Smooth muscle cell (in vitro differentiated cells): ENCODE measurements around the gene DISP2. TPM values are rescaled to one million over a fixed set of nuclear protein-coding genes. Genes with fewer than 3 reads are reported as not detected.

Experiments
- DNase-seq: peaks from one replicate; lab custom pipeline; 2025; ENCODE audit not compliant: unreplicated experiment; lab: John Stamatoyannopoulos, UW
- H2AFZ ChIP-seq: fragments of 200-600 bp; sonication (generic); 2 replicates; pipeline ENCODE4 v1.6.0; 2016; ENCODE audit warnings: antibody characterized with exemption, low read depth, mild to moderate bottlenecking
- H3F3A ChIP-seq: fragments of 200-600 bp; sonication (generic); 2 replicates; pipeline ENCODE4 v1.6.0; 2017; ENCODE audit warnings: antibody characterized with exemption, low read depth
- H3K27ac ChIP-seq: fragments of 200-600 bp; sonication (generic); 2 replicates; pipeline ENCODE4 v1.5.1; 2016; ENCODE audit warnings: low read depth, mild to moderate bottlenecking
- H3K27me3 ChIP-seq: fragments of 200-600 bp; sonication (generic); 2 replicates; pipeline ENCODE4 v1.6.1; 2016; ENCODE audit warnings: low read depth, mild to moderate bottlenecking
- H3K36me3 ChIP-seq: fragments of 200-600 bp; sonication (generic); 2 replicates; pipeline ENCODE4 v1.5.1; 2016; ENCODE audit warnings: low read depth
- H3K4me1 ChIP-seq: fragments of 200-600 bp; sonication (generic); 2 replicates; pipeline ENCODE4 v1.5.1; 2016; ENCODE audit warnings: low read depth
- H3K4me2 ChIP-seq: fragments of 200-600 bp; sonication (generic); 2 replicates; pipeline ENCODE4 v1.6.0; 2016; ENCODE audit warnings: mild to moderate bottlenecking
- H3K4me3 ChIP-seq: fragments of 200-600 bp; sonication (generic); 2 replicates; pipeline ENCODE4 v1.5.1; 2016; ENCODE audit warnings: mild to moderate bottlenecking
- H3K79me2 ChIP-seq: fragments of 200-600 bp; sonication (generic); 2 replicates; pipeline ENCODE4 v1.6.0; 2016; ENCODE audit warnings: low read depth, mild to moderate bottlenecking
- H3K9ac ChIP-seq: fragments of 200-600 bp; sonication (generic); 2 replicates; pipeline ENCODE4 v1.6.0; 2016; ENCODE audit warnings: low read depth
- H3K9me3 ChIP-seq: fragments of 200-600 bp; sonication (generic); replicated peaks from 2 replicates; pipeline ENCODE4 v1.5.1; 2016; ENCODE audit warnings: low read depth
- H4K20me1 ChIP-seq: fragments of 200-600 bp; sonication (generic); 2 replicates; pipeline ENCODE4 v1.6.0; 2016; ENCODE audit warnings: low read depth
- WGBS: methylation state at CpG from one replicate; pipeline ENCODE4 v1.1.7; 2016; ENCODE audit warnings: low lambda C conversion rate; 5-methylcytosine and 5-hydroxymethylcytosine counted together
- polyA plus RNA-seq: library from polyadenylated mRNA; unstranded; fragments of >200 nt; fragmentation: Nextera tagmentation; extraction: Ambion mirVana; gene quantifications from 2 replicates; pipeline ENCODE4 v1.2.1, GENCODE V29; 2016
- total RNA-seq: library from RNA; depleted of rRNA; stranded (reverse); fragments of >200 nt; gene quantifications from 2 replicates; pipeline ENCODE4 v1.2.3, GENCODE V29; 2014
- TF ChIP-seq, protein P1 (sequence below): fragments of 200-600 bp; sonication (generic); IDR thresholded peaks from 2 replicates; pipeline ENCODE4 v1.5.1; 2017; ENCODE audit warnings: borderline replicate concordance, mild to moderate bottlenecking, antibody characterized with exemption; ENCODE audit not compliant: insufficient read depth, poor library complexity, severe bottlenecking

The DISP2 gene
- total and polyA plus RNA-seq, 2 experiments from 2014 or later = 0.46 to 0.58 TPM

DNA sequence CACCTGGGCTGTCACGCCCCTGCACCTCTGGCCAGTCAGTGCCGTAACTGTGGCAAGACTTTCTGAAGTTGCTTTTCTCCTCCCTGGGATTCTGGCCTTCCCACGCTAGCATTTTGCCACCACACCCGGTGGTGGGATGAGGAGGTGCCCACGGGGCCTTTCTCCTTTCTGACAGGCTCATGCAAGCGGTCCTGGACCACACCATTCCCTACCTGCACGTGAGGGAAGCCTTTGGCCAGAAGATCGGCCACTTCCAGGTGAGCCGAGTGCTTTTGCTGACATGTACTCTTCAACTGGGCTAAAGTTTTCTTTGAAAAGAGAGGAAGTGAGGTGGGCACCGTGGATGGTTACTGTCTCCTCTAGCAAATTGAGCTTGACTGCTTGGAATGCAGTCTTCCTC is 57.2 kb downstream of the DISP2 start:
- H4K20me1 ChIP-seq = no peaks in the 10 kb centered on the region
- H3K27me3 ChIP-seq = no peaks in the 10 kb centered on the region
- H3K4me3 ChIP-seq = no peak overlapping the region
- no peak overlapping the region for H2AFZ ChIP-seq
- DNase-seq = no peak
- no peaks in the 10 kb centered on the region for H3K4me1 ChIP-seq
- H3K27ac ChIP-seq = no peak overlapping the region
- H3K36me3 ChIP-seq = peaks cover 4% of the 10 kb centered on the region
- no peaks in the 10 kb centered on the region for H3K79me2 ChIP-seq
- H3K9ac ChIP-seq = no peak overlapping the region
- H3K9me3 ChIP-seq = no peaks in the 10 kb centered on the region
- H3F3A ChIP-seq = no peaks in the 10 kb centered on the region
- H3K4me2 ChIP-seq = no peak overlapping the region
- WGBS = 93% methylated on average over 10 of the region's 10 CpGs
- TF ChIP-seq, protein P1, sequence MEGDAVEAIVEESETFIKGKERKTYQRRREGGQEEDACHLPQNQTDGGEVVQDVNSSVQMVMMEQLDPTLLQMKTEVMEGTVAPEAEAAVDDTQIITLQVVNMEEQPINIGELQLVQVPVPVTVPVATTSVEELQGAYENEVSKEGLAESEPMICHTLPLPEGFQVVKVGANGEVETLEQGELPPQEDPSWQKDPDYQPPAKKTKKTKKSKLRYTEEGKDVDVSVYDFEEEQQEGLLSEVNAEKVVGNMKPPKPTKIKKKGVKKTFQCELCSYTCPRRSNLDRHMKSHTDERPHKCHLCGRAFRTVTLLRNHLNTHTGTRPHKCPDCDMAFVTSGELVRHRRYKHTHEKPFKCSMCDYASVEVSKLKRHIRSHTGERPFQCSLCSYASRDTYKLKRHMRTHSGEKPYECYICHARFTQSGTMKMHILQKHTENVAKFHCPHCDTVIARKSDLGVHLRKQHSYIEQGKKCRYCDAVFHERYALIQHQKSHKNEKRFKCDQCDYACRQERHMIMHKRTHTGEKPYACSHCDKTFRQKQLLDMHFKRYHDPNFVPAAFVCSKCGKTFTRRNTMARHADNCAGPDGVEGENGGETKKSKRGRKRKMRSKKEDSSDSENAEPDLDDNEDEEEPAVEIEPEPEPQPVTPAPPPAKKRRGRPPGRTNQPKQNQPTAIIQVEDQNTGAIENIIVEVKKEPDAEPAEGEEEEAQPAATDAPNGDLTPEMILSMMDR = no peak

DNA sequence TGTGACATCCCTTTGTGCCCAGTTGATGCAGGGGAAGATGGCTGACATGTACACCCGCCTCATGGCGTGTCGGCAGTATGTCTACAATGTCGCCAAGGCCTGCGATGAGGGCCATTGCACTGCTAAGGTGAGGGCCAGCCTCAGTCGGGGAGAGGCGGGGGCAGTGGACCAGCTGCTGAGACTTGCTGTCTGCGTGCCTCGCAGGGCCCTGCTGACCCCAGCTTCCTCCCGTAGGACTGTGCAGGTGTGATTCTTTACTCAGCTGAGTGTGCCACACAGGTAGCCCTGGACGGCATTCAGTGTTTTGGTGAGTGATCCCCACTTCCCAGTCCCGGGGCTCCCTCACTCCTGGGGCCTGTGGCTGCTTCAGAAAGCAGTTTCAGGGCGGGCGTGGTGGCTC is 58.0 kb downstream of the DISP2 start:
- no peaks in the 10 kb centered on the region for H3K4me1 ChIP-seq
- TF ChIP-seq, protein P1 = no peak
- no peak overlapping the region for H3K27ac ChIP-seq
- no peak for DNase-seq
- H3K79me2 ChIP-seq = no peaks in the 10 kb centered on the region
- no peak overlapping the region for H2AFZ ChIP-seq
- no peak overlapping the region for H3K4me2 ChIP-seq
- H3K4me3 ChIP-seq = no peak overlapping the region
- WGBS = 96% methylated on average over 14 of the region's 14 CpGs
- no peaks in the 10 kb centered on the region for H3K9me3 ChIP-seq
- no peaks in the 10 kb centered on the region for H4K20me1 ChIP-seq
- H3F3A ChIP-seq = no peaks in the 10 kb centered on the region
- peaks cover 4% of the 10 kb centered on the region for H3K36me3 ChIP-seq
- H3K9ac ChIP-seq = no peak overlapping the region
- no peaks in the 10 kb centered on the region for H3K27me3 ChIP-seq

DNA sequence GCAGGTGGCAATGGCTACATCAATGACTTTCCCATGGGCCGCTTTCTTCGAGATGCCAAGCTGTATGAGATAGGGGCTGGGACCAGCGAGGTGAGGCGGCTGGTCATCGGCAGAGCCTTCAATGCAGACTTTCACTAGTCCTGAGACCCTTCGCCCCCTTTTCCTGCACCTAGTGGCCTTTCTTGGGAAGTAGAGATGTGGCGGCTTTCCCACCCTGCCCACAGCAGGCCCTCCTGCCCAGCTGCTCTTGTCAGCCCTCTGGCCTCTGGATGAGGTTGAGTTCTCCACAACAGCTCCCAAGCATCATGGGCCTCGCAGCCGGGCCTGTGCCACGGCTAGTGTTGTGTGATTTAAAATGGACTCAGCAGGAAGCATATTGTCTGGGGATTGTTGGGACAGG is 60.1 kb downstream of the DISP2 start:
- Histone ChIP-seq H3K27me3 (no peaks in the 10 kb centered on the region), H3F3A (peaks cover 5% of the 10 kb centered on the region), H4K20me1 (no peaks in the 10 kb centered on the region), H3K79me2 (no peaks in the 10 kb centered on the region), H3K4me2 (no peak overlapping the region), H3K36me3 (peaks cover 3% of the 10 kb centered on the region), H3K4me1 (no peaks in the 10 kb centered on the region), H3K4me3 (no peak overlapping the region), H3K9ac (no peak overlapping the region), H2AFZ (no peak overlapping the region), H3K27ac (no peak overlapping the region), H3K9me3 (no peaks in the 10 kb centered on the region)
- over 99% methylated on average over 10 of the region's 10 CpGs for WGBS
- TF ChIP-seq, protein P1 = no peak
- DNase-seq = no peak

DNA sequence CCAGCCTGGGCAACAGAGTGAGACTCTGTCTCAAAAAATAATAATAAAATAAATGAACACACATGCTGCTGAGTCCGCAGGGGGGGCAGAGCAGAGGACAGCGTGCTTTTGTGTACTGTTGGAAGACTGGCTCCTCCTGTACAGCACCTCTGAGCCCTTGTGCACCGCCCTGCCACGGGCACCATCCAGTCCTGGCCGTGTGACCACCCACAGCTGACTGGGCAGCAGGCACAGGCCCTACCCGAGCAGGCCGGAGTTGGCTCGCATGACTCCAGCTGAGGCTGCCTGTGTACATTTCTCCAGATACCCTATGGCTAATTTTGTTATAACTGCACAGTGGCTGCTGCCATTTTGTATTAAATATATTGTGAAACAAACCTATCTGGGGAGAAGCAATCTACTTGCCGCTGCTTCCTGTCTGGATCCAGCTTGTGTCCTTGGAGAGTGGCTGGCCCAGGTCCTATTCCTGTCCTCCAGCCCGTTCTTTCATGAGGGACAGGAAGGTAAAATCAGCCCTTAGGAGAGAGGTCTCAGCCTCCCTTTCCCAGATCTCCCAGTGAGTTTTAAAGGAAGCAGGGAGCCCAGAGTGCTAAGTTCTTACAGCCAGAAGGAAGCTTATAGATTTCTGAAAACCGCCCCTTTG is 62.2 kb downstream of the DISP2 start:
- no peak overlapping the region for H3K27ac ChIP-seq
- peaks cover 5% of the 10 kb centered on the region for H3F3A ChIP-seq
- H2AFZ ChIP-seq = no peak overlapping the region
- H3K27me3 ChIP-seq = no peaks in the 10 kb centered on the region
- no peak overlapping the region for H3K9ac ChIP-seq
- H4K20me1 ChIP-seq = no peaks in the 10 kb centered on the region
- H3K9me3 ChIP-seq = no peaks in the 10 kb centered on the region
- WGBS = 91% methylated on average over 11 of the region's 11 CpGs
- no peaks in the 10 kb centered on the region for H3K79me2 ChIP-seq
- TF ChIP-seq, protein P1 = no peak
- H3K4me2 ChIP-seq = no peak overlapping the region
- no peaks in the 10 kb centered on the region for H3K4me1 ChIP-seq
- H3K36me3 ChIP-seq = no peaks in the 10 kb centered on the region
- H3K4me3 ChIP-seq = no peak overlapping the region
- no peak for DNase-seq
